22Rv1 (cell line): Measurements from ENCODE around the gene MKS1.

Experiments used
- ZFX ChIP-seq: fragments of 450-650 bp; IDR thresholded peaks from 2 replicates; pipeline ENCODE4 v1.6.1; 2017; ENCODE audit warnings: antibody characterized with exemption, borderline replicate concordance
- TF ChIP-seq, protein P1 (sequence below): fragments of 450-650 bp; IDR thresholded peaks from 2 replicates; pipeline ENCODE4 v1.5.1; 2017; ENCODE audit warnings: mild to moderate bottlenecking

DNA sequence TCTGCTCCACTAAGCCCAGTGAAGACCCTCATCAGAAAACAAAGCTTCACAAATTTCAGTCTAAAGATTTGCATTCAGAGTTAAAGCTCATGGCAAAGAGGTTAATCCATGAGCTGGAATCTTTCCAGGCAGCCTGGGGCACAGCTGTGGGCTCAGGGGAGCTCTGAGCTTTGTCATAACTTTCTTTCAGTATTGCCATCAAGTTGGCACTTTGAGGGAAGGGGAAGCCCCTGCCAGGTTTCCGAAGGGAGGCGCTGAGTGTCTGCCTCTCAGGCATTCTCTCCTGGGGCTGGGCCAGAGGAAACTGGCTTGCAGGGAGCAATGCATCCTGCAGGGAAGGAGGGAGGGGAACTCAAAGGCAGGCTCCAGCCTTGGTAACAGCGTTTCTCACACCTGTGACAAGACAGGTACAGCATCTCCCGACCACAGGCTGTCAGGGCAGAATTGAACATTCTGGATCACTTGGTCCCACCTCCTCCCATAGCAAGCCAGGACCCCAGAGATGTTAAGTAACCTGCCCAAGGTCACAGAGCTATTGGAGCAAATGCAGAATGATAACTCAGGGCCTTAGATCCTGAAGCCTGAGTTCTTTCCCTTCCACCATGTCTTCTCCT is 23.2 kb upstream of the MKS1 start:
- TF ChIP-seq, protein P1, sequence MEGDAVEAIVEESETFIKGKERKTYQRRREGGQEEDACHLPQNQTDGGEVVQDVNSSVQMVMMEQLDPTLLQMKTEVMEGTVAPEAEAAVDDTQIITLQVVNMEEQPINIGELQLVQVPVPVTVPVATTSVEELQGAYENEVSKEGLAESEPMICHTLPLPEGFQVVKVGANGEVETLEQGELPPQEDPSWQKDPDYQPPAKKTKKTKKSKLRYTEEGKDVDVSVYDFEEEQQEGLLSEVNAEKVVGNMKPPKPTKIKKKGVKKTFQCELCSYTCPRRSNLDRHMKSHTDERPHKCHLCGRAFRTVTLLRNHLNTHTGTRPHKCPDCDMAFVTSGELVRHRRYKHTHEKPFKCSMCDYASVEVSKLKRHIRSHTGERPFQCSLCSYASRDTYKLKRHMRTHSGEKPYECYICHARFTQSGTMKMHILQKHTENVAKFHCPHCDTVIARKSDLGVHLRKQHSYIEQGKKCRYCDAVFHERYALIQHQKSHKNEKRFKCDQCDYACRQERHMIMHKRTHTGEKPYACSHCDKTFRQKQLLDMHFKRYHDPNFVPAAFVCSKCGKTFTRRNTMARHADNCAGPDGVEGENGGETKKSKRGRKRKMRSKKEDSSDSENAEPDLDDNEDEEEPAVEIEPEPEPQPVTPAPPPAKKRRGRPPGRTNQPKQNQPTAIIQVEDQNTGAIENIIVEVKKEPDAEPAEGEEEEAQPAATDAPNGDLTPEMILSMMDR: no peak
- TF ChIP-seq ZFX: no peak
